22Rv1 (cell line): ENCODE results near the gene CALCA.
A peak's percentile ranks its signal among the peaks of the same experiment; 100 is the strongest.
"Not testable (repeated sequence)": the region's sequence is repeated elsewhere in the genome, so short reads cannot be mapped to it uniquely, and the experiment has no call there.

Experiments
- H3K27ac ChIP-seq: fragments of 450-650 bp; 2 replicates; pipeline ENCODE4 v1.5.1; 2017
- CTCF ChIP-seq: fragments of 450-650 bp; IDR thresholded peaks from 2 replicates; pipeline ENCODE4 v1.5.1; 2017; ENCODE audit warnings: mild to moderate bottlenecking
- ZFX ChIP-seq: fragments of 450-650 bp; IDR thresholded peaks from 2 replicates; pipeline ENCODE4 v1.6.1; 2017; ENCODE audit warnings: antibody characterized with exemption, borderline replicate concordance

CALCA gene

GRCh38 chr11:14971865-14972580, at the start of gene CALCA:
Gene CALCA, minus strand, starts transcription at chr11:14972351. Its CDS starts 1,159 bp downstream, at chr11:14971192.
- no peak within 1 kb of the TSS for H3K27ac ChIP-seq

GRCh38 chr11:15016200-15016599, 44.0 kb upstream of the CALCA start:
- TF ChIP-seq CTCF (no peak), ZFX (no peak)
- H3K27ac ChIP-seq = no peak overlapping the region

More at GRCh38 chr11:14971865-14972580, at the start of gene CALCA:
- TF ChIP-seq CTCF (0 out of 2 replicates have a peak, but pooled peaks have one; percentile 1), ZFX (no peak)

- no peak overlapping the region for H3K27ac ChIP-seq
- TF ChIP-seq CTCF = no peak
- TF ChIP-seq ZFX = no peak
Observed at GRCh38 chr11:15011776-15012345, 39.7 kb upstream of the CALCA start.

GRCh38 chr11:15010865-15011264, 38.7 kb upstream of the CALCA start:
- TF ChIP-seq CTCF = no peak
- no peak for TF ChIP-seq ZFX

GRCh38 chr11:15006139-15006759, 34.1 kb upstream of the CALCA start:
- TF ChIP-seq CTCF = peak; percentile 77
- TF ChIP-seq ZFX = no peak
- H3K27ac ChIP-seq = no peak overlapping the region

More at GRCh38 chr11:15010865-15011264, 38.7 kb upstream of the CALCA start:
- no peak overlapping the region for H3K27ac ChIP-seq

GRCh38 chr11:14988133-14988532, 16.0 kb upstream of the CALCA start:
- H3K27ac ChIP-seq = not testable (repeated sequence)

- TF ChIP-seq ZFX (no peak), CTCF (no peak)
- H3K27ac ChIP-seq = no peak overlapping the region
Observed at GRCh38 chr11:14981507-14981906, 9.4 kb upstream of the CALCA start.
